Endodermal cell (in vitro differentiated cells): ENCODE results near the gene PNMA6E. TPM values are rescaled to one million over a fixed set of nuclear protein-coding genes. Genes with fewer than 3 reads are reported as not detected.

Experiments
- DNase-seq: peaks from one replicate; pipeline ENCODE4 v3.0.0-alpha.2; 2017
- H3K27ac ChIP-seq: 2 replicates; pipeline ENCODE4 v1.5.1; 2013; ENCODE audit warnings: mild to moderate bottlenecking, low read depth, low read length, moderate library complexity
- H3K27me3 ChIP-seq: 2 replicates; pipeline ENCODE4 v1.6.1; 2013; ENCODE audit warnings: mild to moderate bottlenecking, low read length, moderate library complexity; ENCODE audit not compliant: insufficient read depth, control insufficient read depth, poor library complexity, severe bottlenecking
- H3K36me3 ChIP-seq: 2 replicates; pipeline ENCODE4 v1.7.0; 2013; ENCODE audit warnings: mild to moderate bottlenecking, low read length, moderate library complexity; ENCODE audit not compliant: control insufficient read depth, insufficient read depth
- H3K4me1 ChIP-seq: one replicate; pipeline ENCODE4 v1.7.0; 2013; ENCODE audit warnings: low read length; ENCODE audit not compliant: control insufficient read depth, insufficient read depth
- H3K4me3 ChIP-seq: 2 replicates; pipeline ENCODE4 v1.5.1; 2013; ENCODE audit warnings: mild to moderate bottlenecking, low read length, moderate library complexity
- H3K9ac ChIP-seq: 2 replicates; pipeline ENCODE4 v1.6.1; 2013; ENCODE audit warnings: mild to moderate bottlenecking, low read length, moderate library complexity; ENCODE audit not compliant: poor library complexity, severe bottlenecking; ENCODE audit errors: extremely low read depth
- H3K9me3 ChIP-seq: 2 replicates; pipeline ENCODE4 v1.6.1; 2013; ENCODE audit warnings: mild to moderate bottlenecking, low read length, moderate library complexity; ENCODE audit not compliant: control insufficient read depth
- H3K27ac Mint-ChIP-seq: 2 replicates; pipeline ENCODE4 v1.8.0; 2020; ENCODE audit warnings: mixed read lengths
- H3K27me3 Mint-ChIP-seq: 2 replicates; pipeline ENCODE4 v1.8.0; 2021; ENCODE audit warnings: mild to moderate bottlenecking, mixed read lengths; ENCODE audit not compliant: insufficient read depth
- H3K36me3 Mint-ChIP-seq: 2 replicates; pipeline ENCODE4 v1.8.0; 2020; ENCODE audit warnings: low read depth, mixed read lengths
- H3K4me1 Mint-ChIP-seq: 2 replicates; pipeline ENCODE4 v1.8.0; 2020; ENCODE audit warnings: mixed read lengths
- H3K4me3 Mint-ChIP-seq: 2 replicates; pipeline ENCODE4 v1.8.0; 2020; ENCODE audit warnings: mild to moderate bottlenecking, moderate library complexity, mixed read lengths
- H3K9me3 Mint-ChIP-seq: 2 replicates; pipeline ENCODE4 v1.8.0; 2020; ENCODE audit warnings: mild to moderate bottlenecking, mixed read lengths
- WGBS, 2 experiments: methylation state at CpG; one replicate each; pipeline versions ENCODE4 v1.1.5 to v1.1.7; 2013; ENCODE audit warnings: missing lambda C conversion rate in 2 of 2, mixed read lengths in 1 of 2; ENCODE audit not compliant: insufficient coverage in 1 of 2, insufficient read length in 1 of 2; 5-methylcytosine and 5-hydroxymethylcytosine counted together
- total RNA-seq, 2 donors: library from RNA; stranded (reverse); fragmentation: NEBNext Ultra II Directional in 1 of 2; extraction: Animal tissue kit (Norgen Biotek cat#: 25700) in 1 of 2; gene quantifications; 2 replicates in 1 of 2; 3 replicates in 1 of 2; pipeline ENCODE4 v1.2.1, GENCODE V29; 2021
- TF ChIP-seq, protein P1 (sequence below): fragments of 200-600 bp; sonication (generic); conservative IDR thresholded peaks from 2 replicates; pipeline ENCODE4 v1.5.0; 2021; ENCODE audit warnings: antibody characterized with exemption, mild to moderate bottlenecking

PNMA6E gene
- total RNA-seq, 2 donors from 2014 or later: not detected

DNA sequence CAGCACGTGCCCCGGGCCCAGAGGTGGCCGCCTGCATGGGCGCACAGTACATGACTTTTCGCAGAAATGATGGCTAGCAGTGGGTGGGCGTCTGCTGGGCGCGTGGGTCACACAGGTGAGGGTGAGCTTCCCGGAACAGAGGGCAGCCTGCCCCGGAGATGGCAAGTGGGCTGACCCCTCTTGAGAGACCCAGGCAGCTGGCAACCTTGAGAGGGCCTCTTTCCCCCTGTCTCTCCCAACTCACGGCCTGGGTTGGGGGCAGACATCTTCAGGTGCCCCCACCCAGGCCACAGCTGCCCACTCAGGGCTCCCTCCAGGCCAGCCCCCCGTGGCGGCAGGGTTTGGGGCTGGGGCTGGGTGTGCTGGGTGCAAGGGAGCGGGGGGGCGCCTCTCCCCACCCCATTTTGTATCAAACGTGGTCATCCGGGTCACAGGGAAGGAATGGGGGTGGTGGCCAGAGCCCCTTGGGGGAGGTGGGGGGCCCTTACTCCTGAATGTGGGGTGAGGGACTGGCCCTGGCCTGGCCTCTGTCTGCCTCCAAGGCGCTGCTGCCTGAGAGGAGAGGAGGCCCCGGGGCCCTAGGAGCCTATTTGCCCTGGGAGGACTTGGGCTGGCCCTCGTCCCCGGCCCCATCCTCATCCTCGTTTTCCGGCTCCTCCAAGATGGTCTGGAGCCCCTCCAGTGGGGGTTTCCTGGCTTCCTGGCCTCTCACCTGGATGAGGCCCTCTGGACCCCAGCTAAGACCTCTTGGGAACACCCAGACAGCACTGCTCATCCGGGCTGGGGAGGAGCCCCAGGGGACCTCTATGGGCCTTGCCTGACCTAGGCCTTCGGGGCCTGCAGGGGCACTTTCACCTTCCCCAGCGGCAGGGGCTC, 4.6 kb downstream of the PNMA6E start:
- no peak for DNase-seq
- Mint-ChIP-seq H3K36me3 (peaks cover 3% of the 10 kb centered on the region), H3K27ac (no peak overlapping the region), H3K4me3 (no peak overlapping the region), H3K4me1 (no peaks in the 10 kb centered on the region), H3K9me3 (peaks cover 36% of the 10 kb centered on the region), H3K27me3 (peaks cover 5% of the 10 kb centered on the region)
- WGBS, 2 experiments: 91 to 100% methylated on average over 4 to 22 of the region's 26 CpGs
- no peaks in the 10 kb centered on the region for H3K36me3 ChIP-seq
- H3K9me3 ChIP-seq: no peaks in the 10 kb centered on the region
- TF ChIP-seq, protein P1, sequence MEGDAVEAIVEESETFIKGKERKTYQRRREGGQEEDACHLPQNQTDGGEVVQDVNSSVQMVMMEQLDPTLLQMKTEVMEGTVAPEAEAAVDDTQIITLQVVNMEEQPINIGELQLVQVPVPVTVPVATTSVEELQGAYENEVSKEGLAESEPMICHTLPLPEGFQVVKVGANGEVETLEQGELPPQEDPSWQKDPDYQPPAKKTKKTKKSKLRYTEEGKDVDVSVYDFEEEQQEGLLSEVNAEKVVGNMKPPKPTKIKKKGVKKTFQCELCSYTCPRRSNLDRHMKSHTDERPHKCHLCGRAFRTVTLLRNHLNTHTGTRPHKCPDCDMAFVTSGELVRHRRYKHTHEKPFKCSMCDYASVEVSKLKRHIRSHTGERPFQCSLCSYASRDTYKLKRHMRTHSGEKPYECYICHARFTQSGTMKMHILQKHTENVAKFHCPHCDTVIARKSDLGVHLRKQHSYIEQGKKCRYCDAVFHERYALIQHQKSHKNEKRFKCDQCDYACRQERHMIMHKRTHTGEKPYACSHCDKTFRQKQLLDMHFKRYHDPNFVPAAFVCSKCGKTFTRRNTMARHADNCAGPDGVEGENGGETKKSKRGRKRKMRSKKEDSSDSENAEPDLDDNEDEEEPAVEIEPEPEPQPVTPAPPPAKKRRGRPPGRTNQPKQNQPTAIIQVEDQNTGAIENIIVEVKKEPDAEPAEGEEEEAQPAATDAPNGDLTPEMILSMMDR: no peak
- H3K4me3 ChIP-seq: no peak overlapping the region
- H3K9ac ChIP-seq: no peak overlapping the region
- no peaks in the 10 kb centered on the region for H3K27me3 ChIP-seq
- no peaks in the 10 kb centered on the region for H3K4me1 ChIP-seq
- H3K27ac ChIP-seq: no peak overlapping the region

GRCh38 chrX:153395613-153396319, 5.4 kb downstream of the PNMA6E start:
- Mint-ChIP-seq H3K9me3 (peaks cover 30% of the 10 kb centered on the region), H3K4me3 (no peak overlapping the region), H3K27ac (no peak overlapping the region), H3K36me3 (peaks cover 3% of the 10 kb centered on the region), H3K27me3 (peaks cover 2% of the 10 kb centered on the region), H3K4me1 (no peaks in the 10 kb centered on the region)
- H3K36me3 ChIP-seq: no peaks in the 10 kb centered on the region
- no peak for DNase-seq
- no peaks in the 10 kb centered on the region for H3K9me3 ChIP-seq
- no peak overlapping the region for H3K9ac ChIP-seq
- H3K27ac ChIP-seq: no peak overlapping the region
- TF ChIP-seq, protein P1: no peak
- no peak overlapping the region for H3K4me3 ChIP-seq
- no peaks in the 10 kb centered on the region for H3K4me1 ChIP-seq
- 85 to 100% methylated on average over 2 to 23 of the region's 26 CpGs for WGBS, 2 experiments
- no peaks in the 10 kb centered on the region for H3K27me3 ChIP-seq

DNA sequence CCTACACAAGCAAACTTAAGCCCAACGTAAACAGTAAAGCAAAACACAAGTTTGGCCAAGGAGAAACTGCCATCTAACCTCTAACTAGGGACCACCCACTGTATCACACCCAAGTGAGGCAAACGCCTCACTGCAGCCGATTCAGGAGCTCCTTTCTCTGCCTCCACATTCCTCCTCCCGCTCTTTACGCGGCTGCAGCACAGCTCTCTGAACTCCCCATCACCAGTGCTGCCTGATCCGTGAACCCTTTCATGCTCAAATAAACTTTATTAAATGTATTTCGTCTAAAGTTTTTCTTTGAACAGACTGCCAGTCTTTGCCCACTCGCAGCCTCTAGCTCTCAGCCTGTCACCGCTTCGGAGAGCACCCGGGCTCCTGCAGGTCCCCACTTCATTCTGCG, 6.5 kb downstream of the PNMA6E start:
- no peak overlapping the region for H3K27ac Mint-ChIP-seq
- no peak overlapping the region for H3K4me3 Mint-ChIP-seq
- 62 to 78% methylated on average over 7 to 13 of the region's 13 CpGs for WGBS, 2 experiments

More for the DNA sequence above, 6.5 kb downstream of the PNMA6E start:
- Histone ChIP-seq H3K36me3 (no peaks in the 10 kb centered on the region), H3K9ac (no peak overlapping the region), H3K9me3 (no peaks in the 10 kb centered on the region), H3K4me1 (no peaks in the 10 kb centered on the region), H3K4me3 (no peak overlapping the region), H3K27ac (no peak overlapping the region), H3K27me3 (no peaks in the 10 kb centered on the region)
- H3K4me1 Mint-ChIP-seq: no peaks in the 10 kb centered on the region
- no peak for DNase-seq
- H3K36me3 Mint-ChIP-seq: peaks cover 3% of the 10 kb centered on the region
- TF ChIP-seq, protein P1: no peak
- H3K27me3 Mint-ChIP-seq: peaks cover 2% of the 10 kb centered on the region
- peaks cover 23% of the 10 kb centered on the region for H3K9me3 Mint-ChIP-seq
